A549 (cell line): ENCODE measurements around the gene SLC37A1. TPM values are rescaled to one million over a fixed set of nuclear protein-coding genes. Genes with fewer than 3 reads are reported as not detected.

ENCODE experiments used
- ATAC-seq, 2 experiments: fragments of 200-7000 bp in 1 of 2; fragments of >200 bp in 1 of 2; cut with Nextera tagmentation in 1 of 2; cut with Tn5 transposase in 1 of 2; 3 replicates each; pipeline versions ENCODE4 v1.8.0 to v1.9.1; 2018 to 2020; ENCODE audit warnings: mild to moderate bottlenecking in 1 of 2, moderate library complexity in 1 of 2
- CTCF ChIA-PET: fragments of 300-600 bp; sonication (Branson Sonifier 250); formaldehyde crosslinking; extraction: SDS; loops from one replicate; lab custom pipeline; 2021; ENCODE audit warnings: antibody characterized with exemption, inconsistent platforms; lab: Yijun Ruan, JAX
- POLR2A ChIA-PET: fragments of 350-600 bp; formaldehyde crosslinking; extraction: SDS; loops from one replicate; lab custom pipeline; 2021; ENCODE audit warnings: antibody characterized with exemption, inconsistent platforms; lab: Yijun Ruan, JAX
- DNase-seq, 2 experiments: peaks; one replicate each; pipeline versions ENCODE4 v3.0.0 to v3.0.0-alpha.2; 2011 to 2016; ENCODE audit warnings: low read depth in 1 of 2, low spot score in 1 of 2
- FAIRE-seq: peaks from 2 replicates; lab custom pipeline; 2011; peaks lifted over from hg19 to GRCh38; lab: Jason Lieb, UNC
- H3K27ac ChIP-seq, 2 experiments: fragments of >200 bp; sonication (Bioruptor Twin); formaldehyde crosslinking; 3 replicates each; pipeline ENCODE4 v1.5.1; 2016 to 2017
- H3K4me1 ChIP-seq: fragments of >200 bp; sonication (Bioruptor Twin); formaldehyde crosslinking; 3 replicates; pipeline ENCODE4 v1.6.1; 2016
- H3K4me2 ChIP-seq: fragments of >200 bp; sonication (Bioruptor Twin); formaldehyde crosslinking; 3 replicates; pipeline ENCODE4 v1.6.1; 2016
- H3K4me3 ChIP-seq: fragments of >200 bp; sonication (Bioruptor Twin); formaldehyde crosslinking; 3 replicates; pipeline ENCODE4 v1.5.1; 2016
- H3K9me3 ChIP-seq: fragments of >200 bp; sonication (Bioruptor Twin); formaldehyde crosslinking; 3 replicates; pipeline ENCODE4 v1.6.1; 2016
- BHLHE40 ChIP-seq: IDR thresholded peaks from 2 replicates; pipeline ENCODE4 v1.6.1; 2012; ENCODE audit warnings: low read depth, low read length, inconsistent platforms
- CBX2 ChIP-seq: fragments of 200-600 bp; sonication (generic); IDR thresholded peaks from 2 replicates; pipeline ENCODE4 v1.6.1; 2016; ENCODE audit warnings: low read depth, mild to moderate bottlenecking, borderline replicate concordance
- CBX8 ChIP-seq: fragments of 200-600 bp; sonication (generic); IDR thresholded peaks from 2 replicates; pipeline ENCODE4 v1.6.1; 2016
- CEBPB ChIP-seq, 2 experiments: fragments of >200 bp in 1 of 2; sonication (Bioruptor Twin) in 1 of 2; formaldehyde crosslinking in 1 of 2; IDR thresholded peaks; 2 replicates each; pipeline ENCODE4 v1.6.1; 2012 to 2016
- CHD2 ChIP-seq: fragments of 150-350 bp; IDR thresholded peaks from 2 replicates; pipeline ENCODE4 v1.6.1; 2014; ENCODE audit warnings: low read length; ENCODE audit not compliant: partially characterized antibody
- ESRRA ChIP-seq: fragments of 150-350 bp; IDR thresholded peaks from 2 replicates; pipeline ENCODE4 v1.6.1; 2014; ENCODE audit warnings: mild to moderate bottlenecking, low read length, borderline replicate concordance
- FOSB ChIP-seq: fragments of 250-450 bp; sonication (Bioruptor Pico); IDR thresholded peaks from 2 replicates; pipeline ENCODE4 v1.5.0; 2020; ENCODE audit warnings: mild to moderate bottlenecking, moderate library complexity
- FOXS1 ChIP-seq: fragments of 250-450 bp; sonication (Bioruptor Pico); IDR thresholded peaks from 2 replicates; pipeline ENCODE4 v1.5.0; 2020; ENCODE audit warnings: mild to moderate bottlenecking, moderate library complexity
- HDAC2 ChIP-seq: fragments of 200-600 bp; sonication (generic); IDR thresholded peaks from 2 replicates; pipeline ENCODE4 v1.6.1; 2016
- HOXB5 ChIP-seq: fragments of 250-450 bp; sonication (Bioruptor Pico); IDR thresholded peaks from 2 replicates; pipeline ENCODE4 v1.5.0; 2020; ENCODE audit warnings: mild to moderate bottlenecking, moderate library complexity
- JUN ChIP-seq, 2 experiments: fragments of >200 bp; sonication (Bioruptor Twin); formaldehyde crosslinking; IDR thresholded peaks; 2 replicates in 1 of 2; 3 replicates in 1 of 2; pipeline ENCODE4 v1.6.1; 2016 to 2017
- JUNB ChIP-seq: fragments of >200 bp; sonication (Bioruptor Twin); formaldehyde crosslinking; IDR thresholded peaks from 2 replicates; pipeline ENCODE4 v1.6.1; 2016
- KDM5A ChIP-seq: fragments of 200-600 bp; sonication (generic); IDR thresholded peaks from 2 replicates; pipeline ENCODE4 v1.6.1; 2016; ENCODE audit warnings: antibody characterized with exemption, mild to moderate bottlenecking
- MAFK ChIP-seq: fragments of 450-650 bp; IDR thresholded peaks from 2 replicates; pipeline ENCODE4 v1.6.1; 2014; ENCODE audit not compliant: partially characterized antibody
- MAZ ChIP-seq: fragments of 150-350 bp; IDR thresholded peaks from 2 replicates; pipeline ENCODE4 v1.6.1; 2014; ENCODE audit warnings: antibody characterized with exemption, low read depth, low read length, borderline replicate concordance
- NFE2L2 ChIP-seq: fragments of 150-350 bp; conservative IDR thresholded peaks from 2 replicates; pipeline ENCODE4 v1.6.1; 2014; ENCODE audit warnings: low read length
- NPAS2 ChIP-seq: fragments of 250-450 bp; sonication (Bioruptor Pico); IDR thresholded peaks from 2 replicates; pipeline ENCODE4 v1.8.0; 2022; ENCODE audit warnings: mild to moderate bottlenecking, moderate library complexity, borderline replicate concordance
- PHF8 ChIP-seq: fragments of 200-600 bp; sonication (generic); IDR thresholded peaks from 2 replicates; pipeline ENCODE4 v1.6.1; 2016; ENCODE audit warnings: low read depth, mild to moderate bottlenecking, antibody characterized with exemption, moderate library complexity, borderline replicate concordance
- POLR2A ChIP-seq: IDR thresholded peaks from 2 replicates; pipeline ENCODE4 v1.6.1; 2012; ENCODE audit warnings: mild to moderate bottlenecking, low read length
- POLR2AphosphoS2 ChIP-seq: conservative IDR thresholded peaks from 2 replicates; pipeline ENCODE4 v1.6.1; 2012; ENCODE audit warnings: low read length, improper control_type of control experiment, inconsistent platforms
- RAD21 ChIP-seq, 2 experiments: fragments of >200 bp in 1 of 2; sonication (Bioruptor Twin) in 1 of 2; formaldehyde crosslinking in 1 of 2; IDR thresholded peaks in 1 of 2; conservative IDR thresholded peaks in 1 of 2; 2 replicates in 1 of 2; 3 replicates in 1 of 2; pipeline ENCODE4 v1.6.1; 2012 to 2018; ENCODE audit warnings: inconsistent platforms in 1 of 2
- RFX5 ChIP-seq: fragments of 450-650 bp; IDR thresholded peaks from 2 replicates; pipeline ENCODE4 v1.7.1; 2014; ENCODE audit warnings: antibody characterized with exemption, mild to moderate bottlenecking, moderate library complexity
- SREBF2 ChIP-seq: fragments of 450-650 bp; IDR thresholded peaks from 2 replicates; pipeline ENCODE4 v1.6.1; 2014; ENCODE audit warnings: mild to moderate bottlenecking, moderate library complexity
- WGBS: methylation state at CpG from one replicate; pipeline ENCODE4 v1.1.6; 2017; ENCODE audit errors: missing lambda C conversion rate; 5-methylcytosine and 5-hydroxymethylcytosine counted together
- polyA plus RNA-seq, 4 experiments: library from polyadenylated mRNA; depleted of rRNA in 3 of 4; stranded (reverse); fragments of >200 nt; fragmentation: RNase III in 1 of 4; extraction: RNeasy Plus Mini Kit Qiagen cat#74134 plus additional on column Dnase treatment in 1 of 4; gene quantifications; 2 replicates in 3 of 4; 3 replicates in 1 of 4; pipeline ENCODE4 v1.2.3, GENCODE V29; 2011 to 2017
- TF ChIP-seq, protein P1 (sequence below): fragments of >200 bp; sonication (Bioruptor Twin); formaldehyde crosslinking; IDR thresholded peaks from 2 replicates; pipeline ENCODE4 v1.6.1; 2016
- TF ChIP-seq, protein P2 (sequence below): fragments of 150-350 bp; IDR thresholded peaks from 2 replicates; pipeline ENCODE4 v1.6.1; 2014; ENCODE audit warnings: low read depth, mild to moderate bottlenecking, low read length
- TF ChIP-seq, protein P3 (sequence below): fragments of >200 bp; sonication (Bioruptor Twin); formaldehyde crosslinking; IDR thresholded peaks from 3 replicates; pipeline ENCODE4 v1.6.1; 2016
- TF ChIP-seq, protein P4 (sequence below): fragments of >200 bp; sonication (Bioruptor Twin); formaldehyde crosslinking; IDR thresholded peaks from 3 replicates; pipeline ENCODE4 v1.5.1; 2016
- TF ChIP-seq, protein P5 (sequence below): IDR thresholded peaks from 2 replicates; pipeline ENCODE4 v1.6.1; 2012; ENCODE audit warnings: low read depth, borderline replicate concordance
- TF ChIP-seq, protein P6 (sequence below): IDR thresholded peaks from 2 replicates; pipeline ENCODE4 v1.6.1; 2012
- TF ChIP-seq, protein P7 (sequence below): fragments of 450-650 bp; IDR thresholded peaks from 2 replicates; pipeline ENCODE4 v1.6.1; 2014; ENCODE audit warnings: antibody characterized with exemption

The SLC37A1 gene
- polyA plus RNA-seq, 2 of the 4 experiments (the other 2 are of a cell fraction), result 1.9 to 2.1 TPM

DNA sequence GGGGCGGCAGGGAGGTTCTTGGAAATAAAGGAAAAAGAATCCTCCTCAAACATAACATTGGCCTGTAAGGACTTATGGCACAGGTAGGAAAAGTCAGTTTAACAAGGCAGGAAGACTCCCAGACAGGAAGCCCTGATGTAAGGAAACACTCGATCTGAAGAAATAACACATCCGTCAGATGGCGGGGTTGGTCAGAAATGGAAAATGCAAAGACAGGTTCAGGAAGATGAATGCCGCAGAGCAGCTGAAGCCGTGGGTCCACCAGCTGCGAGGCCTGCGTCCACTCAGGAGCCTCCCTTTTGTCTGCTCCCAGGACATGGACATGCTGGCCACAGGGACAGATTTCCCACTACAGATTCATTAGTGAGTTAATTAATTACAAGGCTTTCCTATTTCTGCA is 21.5 kb upstream of the SLC37A1 start:
- no peak overlapping the region for H3K4me3 ChIP-seq
- FAIRE-seq (no peak), DNase-seq (no peak), ATAC-seq (no peak)
- H3K9me3 ChIP-seq, result no peaks in the 10 kb centered on the region
- 84% methylated on average over 8 of the region's 8 CpGs for WGBS
- no peak overlapping the region for H3K27ac ChIP-seq
- TF ChIP-seq, protein P1, sequence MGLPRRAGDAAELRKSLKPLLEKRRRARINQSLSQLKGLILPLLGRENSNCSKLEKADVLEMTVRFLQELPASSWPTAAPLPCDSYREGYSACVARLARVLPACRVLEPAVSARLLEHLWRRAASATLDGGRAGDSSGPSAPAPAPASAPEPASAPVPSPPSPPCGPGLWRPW, result no peak
- TF ChIP-seq, protein P2, sequence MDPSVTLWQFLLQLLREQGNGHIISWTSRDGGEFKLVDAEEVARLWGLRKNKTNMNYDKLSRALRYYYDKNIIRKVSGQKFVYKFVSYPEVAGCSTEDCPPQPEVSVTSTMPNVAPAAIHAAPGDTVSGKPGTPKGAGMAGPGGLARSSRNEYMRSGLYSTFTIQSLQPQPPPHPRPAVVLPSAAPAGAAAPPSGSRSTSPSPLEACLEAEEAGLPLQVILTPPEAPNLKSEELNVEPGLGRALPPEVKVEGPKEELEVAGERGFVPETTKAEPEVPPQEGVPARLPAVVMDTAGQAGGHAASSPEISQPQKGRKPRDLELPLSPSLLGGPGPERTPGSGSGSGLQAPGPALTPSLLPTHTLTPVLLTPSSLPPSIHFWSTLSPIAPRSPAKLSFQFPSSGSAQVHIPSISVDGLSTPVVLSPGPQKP, result no peak
- TF ChIP-seq CEBPB (IDR thresholded peaks at IDR 0.05) (no peak), POLR2A (no peak), BHLHE40 (no peak), JUN (IDR thresholded peaks at IDR 0.05) (no peak), NFE2L2 (no peak), CHD2 (no peak), PHF8 (no peak), MAFK (no peak), MAZ (no peak), HOXB5 (CRISPR knock-in tag) (no peak), FOXS1 (CRISPR knock-in tag) (no peak), CBX8 (no peak)
- TF ChIP-seq, protein P3, sequence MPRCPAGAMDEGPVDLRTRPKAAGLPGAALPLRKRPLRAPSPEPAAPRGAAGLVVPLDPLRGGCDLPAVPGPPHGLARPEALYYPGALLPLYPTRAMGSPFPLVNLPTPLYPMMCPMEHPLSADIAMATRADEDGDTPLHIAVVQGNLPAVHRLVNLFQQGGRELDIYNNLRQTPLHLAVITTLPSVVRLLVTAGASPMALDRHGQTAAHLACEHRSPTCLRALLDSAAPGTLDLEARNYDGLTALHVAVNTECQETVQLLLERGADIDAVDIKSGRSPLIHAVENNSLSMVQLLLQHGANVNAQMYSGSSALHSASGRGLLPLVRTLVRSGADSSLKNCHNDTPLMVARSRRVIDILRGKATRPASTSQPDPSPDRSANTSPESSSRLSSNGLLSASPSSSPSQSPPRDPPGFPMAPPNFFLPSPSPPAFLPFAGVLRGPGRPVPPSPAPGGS, result no peak
- POLR2A ChIA-PET, result no interaction called here
- H3K4me2 ChIP-seq, result no peak overlapping the region
- peaks cover 3% of the 10 kb centered on the region; the same call in 1 of the 3 replicates for H3K4me1 ChIP-seq
- CTCF ChIA-PET, result no interaction called here

DNA sequence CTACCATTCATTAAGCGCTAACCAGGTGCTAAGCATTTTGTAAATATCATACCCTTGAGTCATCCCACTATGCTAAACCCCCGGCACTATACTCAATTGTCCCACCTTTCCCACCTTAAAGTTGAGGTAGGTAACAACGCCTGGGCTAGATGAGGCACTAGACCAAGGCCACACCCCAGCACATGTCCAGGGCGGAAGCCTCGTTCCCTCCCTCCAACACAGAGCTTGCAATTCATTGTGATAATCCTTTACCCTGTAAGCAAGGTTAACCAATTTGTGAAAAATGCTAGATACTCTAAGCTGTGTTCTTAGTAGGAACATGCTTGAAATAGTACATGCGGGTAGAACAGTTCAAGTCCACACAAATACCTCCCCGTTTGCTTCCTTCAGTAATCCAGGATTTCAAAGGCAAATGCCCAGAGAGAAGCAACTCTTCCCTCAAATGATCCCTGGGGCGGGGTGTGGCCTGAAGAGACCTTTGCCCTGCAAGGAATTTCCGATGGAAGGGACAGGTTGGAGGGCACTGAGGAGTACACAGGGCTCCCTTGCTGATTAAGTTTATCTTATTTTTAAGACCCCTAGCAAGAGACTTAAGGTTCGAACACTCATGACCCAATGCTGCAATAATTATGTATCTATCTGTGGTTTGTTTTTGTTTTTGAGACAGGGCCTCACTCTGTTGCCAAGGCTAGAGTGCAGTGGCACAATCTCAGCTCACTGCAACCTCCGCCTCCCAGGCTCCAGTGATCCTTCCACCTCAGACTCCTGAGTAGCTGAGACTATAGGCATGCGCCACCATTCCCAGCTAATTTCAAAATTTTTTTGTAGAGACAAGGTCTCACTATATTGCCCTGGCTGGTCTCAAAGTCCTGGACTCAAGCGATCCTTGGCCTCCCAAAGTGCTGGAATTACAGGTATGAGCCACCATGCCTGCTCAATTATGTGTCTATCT is 20.3 kb upstream of the SLC37A1 start:
- POLR2A ChIA-PET, result no interaction called here
- 77% methylated on average over 13 of the region's 13 CpGs for WGBS
- Histone ChIP-seq H3K4me3 (no peak overlapping the region), H3K27ac (no peak overlapping the region)
- no peak for TF ChIP-seq KDM5A
- TF ChIP-seq, protein P4, sequence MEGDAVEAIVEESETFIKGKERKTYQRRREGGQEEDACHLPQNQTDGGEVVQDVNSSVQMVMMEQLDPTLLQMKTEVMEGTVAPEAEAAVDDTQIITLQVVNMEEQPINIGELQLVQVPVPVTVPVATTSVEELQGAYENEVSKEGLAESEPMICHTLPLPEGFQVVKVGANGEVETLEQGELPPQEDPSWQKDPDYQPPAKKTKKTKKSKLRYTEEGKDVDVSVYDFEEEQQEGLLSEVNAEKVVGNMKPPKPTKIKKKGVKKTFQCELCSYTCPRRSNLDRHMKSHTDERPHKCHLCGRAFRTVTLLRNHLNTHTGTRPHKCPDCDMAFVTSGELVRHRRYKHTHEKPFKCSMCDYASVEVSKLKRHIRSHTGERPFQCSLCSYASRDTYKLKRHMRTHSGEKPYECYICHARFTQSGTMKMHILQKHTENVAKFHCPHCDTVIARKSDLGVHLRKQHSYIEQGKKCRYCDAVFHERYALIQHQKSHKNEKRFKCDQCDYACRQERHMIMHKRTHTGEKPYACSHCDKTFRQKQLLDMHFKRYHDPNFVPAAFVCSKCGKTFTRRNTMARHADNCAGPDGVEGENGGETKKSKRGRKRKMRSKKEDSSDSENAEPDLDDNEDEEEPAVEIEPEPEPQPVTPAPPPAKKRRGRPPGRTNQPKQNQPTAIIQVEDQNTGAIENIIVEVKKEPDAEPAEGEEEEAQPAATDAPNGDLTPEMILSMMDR, result no peak
- no peak for TF ChIP-seq NPAS2 (CRISPR knock-in tag)
- TF ChIP-seq CBX8, result no peak
- TF ChIP-seq, protein P5, sequence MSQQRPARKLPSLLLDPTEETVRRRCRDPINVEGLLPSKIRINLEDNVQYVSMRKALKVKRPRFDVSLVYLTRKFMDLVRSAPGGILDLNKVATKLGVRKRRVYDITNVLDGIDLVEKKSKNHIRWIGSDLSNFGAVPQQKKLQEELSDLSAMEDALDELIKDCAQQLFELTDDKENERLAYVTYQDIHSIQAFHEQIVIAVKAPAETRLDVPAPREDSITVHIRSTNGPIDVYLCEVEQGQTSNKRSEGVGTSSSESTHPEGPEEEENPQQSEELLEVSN, result no peak
- TF ChIP-seq JUNB, result no peak
- no peak for TF ChIP-seq JUN (IDR thresholded peaks at IDR 0.05)
- no peak for TF ChIP-seq ESRRA
- TF ChIP-seq HDAC2, result no peak
- no peak for TF ChIP-seq MAFK
- no peak for TF ChIP-seq CBX2
- TF ChIP-seq, protein P6, sequence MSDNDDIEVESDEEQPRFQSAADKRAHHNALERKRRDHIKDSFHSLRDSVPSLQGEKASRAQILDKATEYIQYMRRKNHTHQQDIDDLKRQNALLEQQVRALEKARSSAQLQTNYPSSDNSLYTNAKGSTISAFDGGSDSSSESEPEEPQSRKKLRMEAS, result no peak
- no peak for TF ChIP-seq RFX5
- TF ChIP-seq RAD21 (conservative IDR thresholded peaks at IDR 0.05 in 1 of 2, IDR thresholded peaks at IDR 0.05 in 1 of 2), result no peak
- no peak for TF ChIP-seq FOSB (CRISPR knock-in tag)
- no peak for TF ChIP-seq POLR2AphosphoS2
- TF ChIP-seq HOXB5 (CRISPR knock-in tag), result no peak
- no peak for TF ChIP-seq SREBF2
- TF ChIP-seq NFE2L2, result no peak
- TF ChIP-seq, protein P7, sequence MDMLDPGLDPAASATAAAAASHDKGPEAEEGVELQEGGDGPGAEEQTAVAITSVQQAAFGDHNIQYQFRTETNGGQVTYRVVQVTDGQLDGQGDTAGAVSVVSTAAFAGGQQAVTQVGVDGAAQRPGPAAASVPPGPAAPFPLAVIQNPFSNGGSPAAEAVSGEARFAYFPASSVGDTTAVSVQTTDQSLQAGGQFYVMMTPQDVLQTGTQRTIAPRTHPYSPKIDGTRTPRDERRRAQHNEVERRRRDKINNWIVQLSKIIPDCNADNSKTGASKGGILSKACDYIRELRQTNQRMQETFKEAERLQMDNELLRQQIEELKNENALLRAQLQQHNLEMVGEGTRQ, result no peak
- TF ChIP-seq, all 56 proteins: peak for 0
- CTCF ChIA-PET, result no interaction called here
- no peaks in the 10 kb centered on the region for H3K9me3 ChIP-seq
- H3K4me1 ChIP-seq, result peaks cover 3% of the 10 kb centered on the region; the same call in 1 of the 3 replicates
- no peak for ATAC-seq
- no peak for FAIRE-seq
- no peak for DNase-seq
- H3K4me2 ChIP-seq, result no peak overlapping the region
